ENCODE measurements around the gene RESF1. TPM values are rescaled to one million over a fixed set of nuclear protein-coding genes. Genes with fewer than 3 reads are reported as not detected.

The RESF1 gene
- total RNA-seq, 1 donor = 46.4 TPM

DNA sequence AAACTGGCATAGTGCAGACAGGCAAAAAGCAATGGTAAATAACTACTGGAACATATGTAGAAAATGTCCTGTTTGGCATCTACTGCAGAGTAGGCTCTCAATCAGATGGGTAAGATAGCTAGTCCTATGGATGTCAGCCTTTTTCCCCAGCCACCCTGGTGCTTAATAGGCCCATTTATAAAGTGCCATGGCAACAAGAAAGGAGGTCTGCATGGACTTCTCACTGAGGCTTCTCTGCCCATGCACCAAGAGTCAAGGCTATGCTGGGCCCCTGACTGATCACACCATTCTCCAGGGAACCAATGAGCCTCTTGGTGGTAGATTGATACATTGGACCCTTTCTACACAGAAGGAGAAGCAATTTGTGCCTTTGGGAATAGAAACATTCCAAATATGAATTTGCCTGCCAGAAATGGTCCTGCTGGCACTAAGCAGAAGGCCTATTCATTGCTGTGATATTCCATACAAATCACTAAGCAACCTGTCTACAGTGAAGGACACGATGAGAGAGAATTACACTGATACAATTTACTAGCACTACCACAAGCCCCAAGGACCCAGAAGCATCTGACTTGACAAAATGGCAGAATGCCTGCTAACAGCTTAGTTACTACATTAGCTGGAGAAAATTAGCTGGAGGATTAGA, 43.8 kb downstream of the RESF1 start:
- peak; percentile 80 for DNase-seq (ENCODE audit: low read depth)
- H3K4me3 ChIP-seq (ENCODE audit: low read depth, low read length) = no peak overlapping the region
- TF ChIP-seq, protein P1, sequence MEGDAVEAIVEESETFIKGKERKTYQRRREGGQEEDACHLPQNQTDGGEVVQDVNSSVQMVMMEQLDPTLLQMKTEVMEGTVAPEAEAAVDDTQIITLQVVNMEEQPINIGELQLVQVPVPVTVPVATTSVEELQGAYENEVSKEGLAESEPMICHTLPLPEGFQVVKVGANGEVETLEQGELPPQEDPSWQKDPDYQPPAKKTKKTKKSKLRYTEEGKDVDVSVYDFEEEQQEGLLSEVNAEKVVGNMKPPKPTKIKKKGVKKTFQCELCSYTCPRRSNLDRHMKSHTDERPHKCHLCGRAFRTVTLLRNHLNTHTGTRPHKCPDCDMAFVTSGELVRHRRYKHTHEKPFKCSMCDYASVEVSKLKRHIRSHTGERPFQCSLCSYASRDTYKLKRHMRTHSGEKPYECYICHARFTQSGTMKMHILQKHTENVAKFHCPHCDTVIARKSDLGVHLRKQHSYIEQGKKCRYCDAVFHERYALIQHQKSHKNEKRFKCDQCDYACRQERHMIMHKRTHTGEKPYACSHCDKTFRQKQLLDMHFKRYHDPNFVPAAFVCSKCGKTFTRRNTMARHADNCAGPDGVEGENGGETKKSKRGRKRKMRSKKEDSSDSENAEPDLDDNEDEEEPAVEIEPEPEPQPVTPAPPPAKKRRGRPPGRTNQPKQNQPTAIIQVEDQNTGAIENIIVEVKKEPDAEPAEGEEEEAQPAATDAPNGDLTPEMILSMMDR (IDR thresholded peaks at IDR 0.05; ENCODE audit: insufficient read depth, low read length) = no peak

DNA sequence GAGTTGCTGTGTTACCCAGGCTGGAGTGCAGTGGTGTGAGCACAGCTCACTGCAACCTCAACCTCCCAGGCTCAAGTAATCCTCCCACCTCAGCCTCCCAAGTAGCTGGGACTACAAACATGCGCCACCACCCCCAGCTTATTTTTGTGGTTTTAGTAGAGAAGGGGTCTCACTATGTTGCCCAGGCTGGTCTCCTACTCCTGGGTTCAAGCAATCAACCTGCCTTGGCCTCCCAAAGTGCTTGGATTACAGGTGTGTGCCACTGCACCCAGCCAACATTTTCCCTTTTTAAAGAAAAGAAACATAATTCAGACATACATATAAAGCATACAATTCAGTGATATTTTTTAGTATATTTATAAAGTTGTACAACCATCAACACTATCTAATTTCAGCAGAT, 44.4 kb downstream of the RESF1 start:
- no peak for DNase-seq (ENCODE audit: low read depth)
- TF ChIP-seq, protein P1 (IDR thresholded peaks at IDR 0.05; ENCODE audit: insufficient read depth, low read length) = no peak
- H3K4me3 ChIP-seq (ENCODE audit: low read depth, low read length) = no peak overlapping the region

DNA sequence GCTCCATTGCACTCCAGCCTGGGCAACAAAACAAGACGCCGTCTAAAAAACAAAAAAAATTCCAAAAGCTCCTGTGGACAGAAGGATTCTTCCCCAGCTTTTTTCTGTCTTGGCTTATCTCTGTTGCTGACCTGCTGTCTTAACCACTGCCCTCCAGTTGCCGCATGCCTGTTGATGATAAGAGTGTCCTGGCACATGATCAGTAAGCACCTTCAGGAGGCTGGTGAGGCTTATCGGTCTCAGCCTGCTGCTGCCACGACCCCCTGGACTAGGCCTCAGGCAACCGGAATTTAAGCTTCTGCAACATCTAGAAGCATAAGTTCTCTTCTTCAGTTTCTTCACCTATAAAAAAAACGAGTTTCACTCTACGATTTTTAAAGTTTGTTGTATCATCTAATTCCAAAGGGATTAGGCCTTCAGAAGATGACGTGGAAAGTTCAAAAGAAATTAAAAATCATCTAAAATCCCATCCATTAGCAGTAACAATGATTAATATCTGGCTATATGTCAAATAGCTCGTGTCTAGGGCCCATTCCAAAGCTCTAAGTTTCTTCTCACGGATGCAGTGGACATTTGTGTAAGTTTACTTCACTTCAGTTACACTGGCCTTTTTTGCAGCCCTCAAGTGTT, 46.4 kb downstream of the RESF1 start:
- TF ChIP-seq, protein P1 (IDR thresholded peaks at IDR 0.05; ENCODE audit: insufficient read depth, low read length) = no peak
- H3K4me3 ChIP-seq (ENCODE audit: low read depth, low read length) = no peak overlapping the region
- peak; percentile 7 for DNase-seq (ENCODE audit: low read depth)

Other genes starting within 250 kb of the RESF1 start
- 10.3 and 15.5 TPM in 2 replicates for gene AMN1, start 230.4 kb upstream of the RESF1 start, total RNA-seq (ENCODE audit: low replicate concordance)
- gene BICD1, start 147.4 kb downstream of the RESF1 start, total RNA-seq (ENCODE audit: low replicate concordance) = 7.7 and 17.9 TPM in 2 replicates